K562 (cell line): ENCODE data around the gene ELMO1. TPM values are rescaled to one million over a fixed set of nuclear protein-coding genes. Genes with fewer than 3 reads are reported as not detected.

Source experiments
- ATAC-seq: fragments of 200-7000 bp; cut with Tn5 transposase; 3 replicates; pipeline ENCODE4 v1.9.1; 2020; ENCODE audit warnings: moderate library complexity
- BruUV-seq: library from RNA; stranded (reverse); fragments of 400-500 nt; replicated peaks from 2 replicates; lab custom pipeline; 2021; lab: Mats Ljungman, UMichigan
- CTCF ChIA-PET: fragments of 300-600 bp; formaldehyde crosslinking; extraction: SDS; loops from one replicate; lab custom pipeline; 2021; ENCODE audit warnings: low intra/inter-chr PET ratio; lab: Yijun Ruan, JAX
- POLR2A ChIA-PET: fragments of 300-600, 350-650 bp; sonication (Branson Sonifier 250); formaldehyde crosslinking; extraction: SDS; loops from one replicate; lab custom pipeline; 2021; ENCODE audit warnings: antibody characterized with exemption, inconsistent platforms; lab: Yijun Ruan, JAX
- DNase-seq, 4 experiments: peaks; one replicate each; pipeline versions ENCODE4 v3.0.0 to v3.0.0-alpha.2; 2011 to 2018; ENCODE audit warnings: low spot score in 3 of 4, mixed read lengths in 3 of 4; ENCODE audit errors: extremely low read depth in 1 of 4
- FAIRE-seq: peaks from 2 replicates; lab custom pipeline; 2011; peaks lifted over from hg19 to GRCh38; lab: Jason Lieb, UNC
- H2AFZ ChIP-seq: 2 replicates; pipeline ENCODE4 v1.6.0; 2011; ENCODE audit warnings: low read depth, low read length, control low read depth, inconsistent platforms
- H3K27ac ChIP-seq: fragments of 200-600 bp; 3 replicates; pipeline ENCODE4 v1.8.0; 2011; ENCODE audit warnings: low read depth, mild to moderate bottlenecking, control low read depth, inconsistent platforms, low read length, moderate library complexity, mixed read lengths; ENCODE audit errors: extremely low read depth
- H3K27me3 ChIP-seq, 2 experiments: fragments of 300-600 bp in 1 of 2; 2 replicates in 1 of 2; 3 replicates in 1 of 2; pipeline versions ENCODE4 v1.6.0 to v1.8.0; 2011; ENCODE audit warnings: inconsistent platforms in 2 of 2, low read length in 2 of 2, mild to moderate bottlenecking in 1 of 2, mixed read lengths in 1 of 2, moderate library complexity in 1 of 2; ENCODE audit not compliant: control insufficient read depth in 2 of 2, insufficient read depth in 2 of 2
- H3K36me3 ChIP-seq: fragments of 300-600 bp; 3 replicates; pipeline ENCODE4 v1.8.0; 2011; ENCODE audit warnings: mild to moderate bottlenecking, low read length, inconsistent platforms; ENCODE audit not compliant: control insufficient read depth, insufficient read depth
- H3K4me1 ChIP-seq, 2 experiments: fragments of 200-600 bp in 1 of 2; replicated peaks in 1 of 2; 2 replicates in 1 of 2; 3 replicates in 1 of 2; pipeline versions ENCODE4 v1.5.1 to v1.8.0; 2011; ENCODE audit warnings: inconsistent platforms in 2 of 2, low read length in 2 of 2, mild to moderate bottlenecking in 1 of 2, mixed read lengths in 1 of 2, moderate library complexity in 1 of 2; ENCODE audit not compliant: control insufficient read depth in 2 of 2, insufficient read depth in 2 of 2
- H3K4me2 ChIP-seq: 2 replicates; pipeline ENCODE4 v1.6.1; 2011; ENCODE audit warnings: low read length, control low read depth, inconsistent platforms, mixed read lengths; ENCODE audit not compliant: insufficient read depth
- H3K4me3 ChIP-seq: fragments of 200-600 bp; sonication (generic), shearing (Covaris generic); 2 replicates; pipeline ENCODE4 v1.5.1; 2016; ENCODE audit warnings: control low read depth, inconsistent platforms
- H3K79me2 ChIP-seq: fragments of 200-600 bp; 3 replicates; pipeline ENCODE4 v1.8.0; 2011; ENCODE audit warnings: low read length, inconsistent platforms; ENCODE audit not compliant: control insufficient read depth, insufficient read depth
- H3K9ac ChIP-seq, 2 experiments: 2 replicates each; pipeline versions ENCODE4 v1.6.0 to v1.6.1; 2011; ENCODE audit warnings: low read depth in 2 of 2, low read length in 2 of 2, control low read depth in 1 of 2, inconsistent platforms in 1 of 2, mild to moderate bottlenecking in 1 of 2, mixed read lengths in 1 of 2; ENCODE audit not compliant: insufficient read depth in 1 of 2
- H3K9me1 ChIP-seq: one replicate; pipeline ENCODE4 v1.6.0; 2011; ENCODE audit warnings: inconsistent platforms, mild to moderate bottlenecking, low read length, moderate library complexity; ENCODE audit not compliant: control insufficient read depth, insufficient read depth
- H3K9me3 ChIP-seq: replicated peaks from 2 replicates; pipeline ENCODE4 v1.5.1; 2011; ENCODE audit warnings: low read depth, low read length, inconsistent platforms; ENCODE audit not compliant: control insufficient read depth, insufficient read depth
- H4K20me1 ChIP-seq: replicated peaks from 2 replicates; pipeline ENCODE4 v1.6.1; 2011; ENCODE audit warnings: low read length, inconsistent platforms, mixed read lengths; ENCODE audit not compliant: control insufficient read depth, insufficient read depth
- BACH1 ChIP-seq: fragments of 200-800 bp; sonication (Bioruptor generic); IDR thresholded peaks from 2 replicates; pipeline ENCODE4 v1.6.1; 2016; ENCODE audit warnings: missing genetic modification characterization, missing compliant biosample characterization
- FOXA3 ChIP-seq, 2 experiments: fragments of 450-650 bp in 1 of 2; sonication (generic) in 1 of 2; formaldehyde crosslinking; IDR thresholded peaks in 1 of 2; conservative IDR thresholded peaks in 1 of 2; 2 replicates each; pipeline versions ENCODE4 v1.4.0 to v1.8.0; 2020 to 2022; ENCODE audit warnings: mild to moderate bottlenecking in 2 of 2, missing genetic modification reagents in 1 of 2
- MNT ChIP-seq, 2 experiments: fragments of 450-650 bp; conservative IDR thresholded peaks; 2 replicates each; pipeline ENCODE4 v1.6.1; 2017; ENCODE audit warnings: mild to moderate bottlenecking in 2 of 2, moderate library complexity in 2 of 2
- NFATC3 ChIP-seq: fragments of 450-650 bp; IDR thresholded peaks from 2 replicates; pipeline ENCODE4 v1.6.1; 2017; ENCODE audit warnings: mild to moderate bottlenecking
- NR2C2 ChIP-seq, 2 experiments: fragments of 200-800 bp in 1 of 2; sonication (Bioruptor generic) in 1 of 2; sonication (generic) in 1 of 2; formaldehyde crosslinking in 1 of 2; IDR thresholded peaks; 2 replicates each; pipeline versions ENCODE4 v1.6.1 to v1.8.0; 2016 to 2022; ENCODE audit warnings: mild to moderate bottlenecking in 1 of 2, missing compliant biosample characterization in 1 of 2, missing genetic modification characterization in 1 of 2, missing genetic modification reagents in 1 of 2
- SETDB1 ChIP-seq: IDR thresholded peaks from one replicate; pipeline ENCODE4 v1.6.1; 2012; ENCODE audit warnings: low read length, control low read depth, inconsistent platforms
- ZNF408 ChIP-seq: fragments of 250-450 bp; sonication (Bioruptor Pico); IDR thresholded peaks from 2 replicates; pipeline ENCODE4 v1.4.0; 2020; ENCODE audit warnings: low read depth, mild to moderate bottlenecking, moderate library complexity
- ZNF551 ChIP-seq: fragments of 250-450 bp; sonication (Bioruptor Pico); IDR thresholded peaks from 2 replicates; pipeline ENCODE4 v1.5.0; 2021; ENCODE audit warnings: mild to moderate bottlenecking, moderate library complexity
- ZZZ3 ChIP-seq: fragments of 450-650 bp; IDR thresholded peaks from 2 replicates; pipeline ENCODE4 v1.6.1; 2016; ENCODE audit warnings: antibody characterized with exemption, mild to moderate bottlenecking, moderate library complexity
- WGBS: fragments of 100-300 bp; shearing (Covaris generic); methylation state at CpG from one replicate; pipeline ENCODE4 v1.1.6; 2016; ENCODE audit warnings: low coverage, mixed read lengths; ENCODE audit not compliant: insufficient coverage; ENCODE audit errors: missing lambda C conversion rate; 5-methylcytosine and 5-hydroxymethylcytosine counted together
- in situ Hi-C: fragments of 300-500 bp; cut with MboI; formaldehyde crosslinking; loops from 4 replicates; pipeline ENCODE4 v1.15.0; 2018; ENCODE audit warnings: inconsistent platforms, mixed read lengths
- intact Hi-C: fragments of 100-400 bp; cut with micrococcal nuclease; formaldehyde crosslinking; loops from 2 replicates; pipeline ENCODE4 v1.14.2; 2022
- polyA plus RNA-seq, 8 experiments: library from polyadenylated mRNA; depleted of rRNA in 4 of 8; stranded (reverse) in 5 of 8; unstranded in 3 of 8; fragments of >200 nt; fragmentation: Nextera tagmentation in 2 of 8; fragmentation: Illumina TruSeq in 1 of 8; extraction: Ambion mirVana in 2 of 8; extraction: Trizol in 1 of 8; gene quantifications; 2 replicates each; pipeline versions ENCODE4 v1.2.1 to v1.2.3, GENCODE V29; 2011 to 2014; ENCODE audit warnings: inconsistent platforms in 1 of 8, missing spikeins in 1 of 8
- total RNA-seq, 7 experiments: library from RNA; depleted of rRNA in 6 of 7; stranded (reverse); fragments of >200 nt in 6 of 7; fragmentation: Illumina TruSeq in 2 of 7; extraction: Trizol in 2 of 7; gene quantifications; 2 replicates each; pipeline versions ENCODE4 v1.2.1 to v1.2.3, GENCODE V29; 2011 to 2021; ENCODE audit warnings: low replicate concordance in 1 of 7
- TF ChIP-seq, protein P1 (sequence below), 2 experiments: IDR thresholded peaks; 2 replicates each; pipeline ENCODE4 v1.6.1; 2012; ENCODE audit warnings: improper control_type of control experiment in 2 of 2, low read depth in 2 of 2, low read length in 2 of 2, borderline replicate concordance in 1 of 2

ELMO1 gene
- total and polyA plus RNA-seq, 9 of the 15 experiments (the other 6 are each of a cell fraction or from before 2014, with no cell fraction given), result 0.36 to 7.2 (median 3.6) TPM

GRCh38 chr7:37476881-37477450 is 28.3 kb upstream of the ELMO1 start (continued):
- no peak for TF ChIP-seq SETDB1
- no peak for TF ChIP-seq BACH1 (tag)
- TF ChIP-seq ZNF551 (CRISPR knock-in tag), result no peak
- TF ChIP-seq, protein P1, sequence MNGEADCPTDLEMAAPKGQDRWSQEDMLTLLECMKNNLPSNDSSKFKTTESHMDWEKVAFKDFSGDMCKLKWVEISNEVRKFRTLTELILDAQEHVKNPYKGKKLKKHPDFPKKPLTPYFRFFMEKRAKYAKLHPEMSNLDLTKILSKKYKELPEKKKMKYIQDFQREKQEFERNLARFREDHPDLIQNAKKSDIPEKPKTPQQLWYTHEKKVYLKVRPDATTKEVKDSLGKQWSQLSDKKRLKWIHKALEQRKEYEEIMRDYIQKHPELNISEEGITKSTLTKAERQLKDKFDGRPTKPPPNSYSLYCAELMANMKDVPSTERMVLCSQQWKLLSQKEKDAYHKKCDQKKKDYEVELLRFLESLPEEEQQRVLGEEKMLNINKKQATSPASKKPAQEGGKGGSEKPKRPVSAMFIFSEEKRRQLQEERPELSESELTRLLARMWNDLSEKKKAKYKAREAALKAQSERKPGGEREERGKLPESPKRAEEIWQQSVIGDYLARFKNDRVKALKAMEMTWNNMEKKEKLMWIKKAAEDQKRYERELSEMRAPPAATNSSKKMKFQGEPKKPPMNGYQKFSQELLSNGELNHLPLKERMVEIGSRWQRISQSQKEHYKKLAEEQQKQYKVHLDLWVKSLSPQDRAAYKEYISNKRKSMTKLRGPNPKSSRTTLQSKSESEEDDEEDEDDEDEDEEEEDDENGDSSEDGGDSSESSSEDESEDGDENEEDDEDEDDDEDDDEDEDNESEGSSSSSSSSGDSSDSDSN (IDR thresholded peaks at IDR 0.05; ENCODE audit: borderline replicate concordance in 1 of 2, low read depth in 2 of 2, low read length in 2 of 2), result no peak
- TF ChIP-seq ZNF408 (CRISPR knock-in tag), result no peak

DNA sequence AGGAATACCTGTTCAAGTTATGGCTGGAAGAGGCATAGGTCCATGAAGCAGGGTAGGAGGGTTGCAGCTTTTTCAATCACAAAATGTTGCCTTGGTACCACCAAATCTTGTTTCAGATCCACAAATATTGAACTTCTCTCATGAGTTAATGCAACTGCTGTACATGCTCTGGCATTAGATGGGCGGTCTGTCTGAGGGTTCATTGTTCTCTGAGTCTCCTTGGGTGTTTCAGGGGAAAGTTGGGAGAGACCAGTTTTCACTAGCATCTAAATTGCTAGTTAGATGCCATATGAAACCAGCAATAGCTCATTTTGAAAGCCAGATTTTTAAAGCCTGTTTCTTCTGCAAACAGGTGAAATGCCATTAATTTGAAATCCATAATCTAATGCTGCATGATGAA is 27.8 kb upstream of the ELMO1 start:
- no TSS peak for BruUV-seq
- Histone ChIP-seq H3K27me3 (no peaks in the 10 kb centered on the region), H3K4me2 (no peak overlapping the region), H2AFZ (no peak overlapping the region), H3K36me3 (no peaks in the 10 kb centered on the region), H4K20me1 (no peaks in the 10 kb centered on the region), H3K9me3 (no peaks in the 10 kb centered on the region), H3K4me1 (no peaks in the 10 kb centered on the region), H3K4me3 (no peak overlapping the region), H3K9me1 (no peaks in the 10 kb centered on the region), H3K27ac (no peak overlapping the region), H3K9ac (no peak overlapping the region), H3K79me2 (no peaks in the 10 kb centered on the region)
- no peak for ATAC-seq
- in situ Hi-C loops (no loop called here), intact Hi-C loops (no loop called here)
- ChIA-PET CTCF (no interaction called here), POLR2A (no interaction called here)
- DNase-seq, result no peak
- TF ChIP-seq NFATC3 (no peak), NR2C2 (CRISPR knock-in tag; IDR thresholded peaks at IDR 0.05) (no peak), NR2C2 (tag; IDR thresholded peaks at IDR 0.05) (no peak), ZZZ3 (no peak), MNT (conservative IDR thresholded peaks at IDR 0.05) (no peak), FOXA3 (CRISPR knock-in tag; conservative IDR thresholded peaks at IDR 0.05 in 1 of 2, IDR thresholded peaks at IDR 0.05 in 1 of 2) (no peak)
- FAIRE-seq, result no peak
- 8% methylated on average over 1 of the region's 1 CpG for WGBS
